DMS 273 (cell line): Measurements from ENCODE around the gene PRRC2A.
A peak's percentile ranks its signal among the peaks of the same experiment; 100 is the strongest.
"Not testable (repeated sequence)": the region's sequence is repeated elsewhere in the genome, so short reads cannot be mapped to it uniquely, and the experiment has no call there.

ENCODE experiments used
- DNase-seq: peaks from one replicate; lab custom pipeline; 2025; ENCODE audit not compliant: unreplicated experiment; lab: John Stamatoyannopoulos, UW

Gene PRRC2A

GRCh38 chr6:31585491-31585890, 35.0 kb upstream of the PRRC2A start:
- DNase-seq: peak; percentile 30

GRCh38 chr6:31586008-31586407, 34.5 kb upstream of the PRRC2A start, which contains the start of gene LST1:
LST1 (plus strand) TSS chr6:31586277; CDS start chr6:31587300, 1,023 bp downstream.
- DNase-seq: no peak

- DNase-seq: no peak
These were observed 33.8 kb upstream of the PRRC2A start for GRCh38 chr6:31586599-31587281.

- no peak for DNase-seq
These were observed 32.4 kb upstream of the PRRC2A start for GRCh38 chr6:31587791-31588777.

GRCh38 chr6:31588871-31589650, 31.5 kb upstream of the PRRC2A start:
- peak; percentile 64 for DNase-seq

GRCh38 chr6:31590691-31591090, 29.8 kb upstream of the PRRC2A start:
- not testable (repeated sequence) for DNase-seq

- no peak for DNase-seq
These were observed 28.1 kb upstream of the PRRC2A start for GRCh38 chr6:31592396-31592771.

- peak; percentile 75 for DNase-seq
These were observed 23.5 kb upstream of the PRRC2A start for GRCh38 chr6:31597006-31597405.

GRCh38 chr6:31607317-31607716, 13.2 kb upstream of the PRRC2A start:
- no peak for DNase-seq

- peak; percentile 64 for DNase-seq
These were observed 10.8 kb upstream of the PRRC2A start for GRCh38 chr6:31609519-31610406.

GRCh38 chr6:31610968-31611367, 9.5 kb upstream of the PRRC2A start:
- no peak for DNase-seq

GRCh38 chr6:31614075-31614619, 6.4 kb upstream of the PRRC2A start:
- DNase-seq: no peak

GRCh38 chr6:31614684-31615578, 5.6 kb upstream of the PRRC2A start, which contains the start of gene AIF1:
AIF1 (plus strand) TSS chr6:31615234; CDS start chr6:31615330, 96 bp downstream.
- no peak for DNase-seq

- DNase-seq: no peak
These were observed 4.8 kb upstream of the PRRC2A start for GRCh38 chr6:31615748-31616147.

- peak; percentile 36 for DNase-seq
These were observed 3.5 kb upstream of the PRRC2A start for GRCh38 chr6:31617010-31617409.

- peak; percentile 100 for DNase-seq
These were observed 520 bp upstream of the PRRC2A start for GRCh38 chr6:31619805-31620585.

GRCh38 chr6:31621320-31621939, 915 bp downstream of the PRRC2A start:
- DNase-seq: no peak

GRCh38 chr6:31621991-31622390, 1.5 kb downstream of the PRRC2A start:
- peak; percentile 34 for DNase-seq
